Adipose tissue (tissue), 3 donors: ENCODE data around the gene AIDA. TPM values are rescaled to one million over a fixed set of nuclear protein-coding genes. Genes with fewer than 3 reads are reported as not detected.

ENCODE experiments used
- H3K27ac ChIP-seq: one replicate; pipeline ENCODE4 v1.5.1; 2013; ENCODE audit warnings: low read depth, low read length
- WGBS, 3 donors: extraction: QIAGEN DNeasy Blood & Tissue Kit; methylation state at CpG; one replicate each; pipeline ENCODE4 v1.1.7; 2013; 5-methylcytosine and 5-hydroxymethylcytosine counted together
- polyA plus RNA-seq, 3 donors: library from polyadenylated mRNA; stranded (reverse); fragments of 200-250 nt; gene quantifications; one replicate each; pipeline ENCODE4 v1.2.3, GENCODE V29; 2013
- donor health status: healthy with polysubstance abuse.
- donor health status: Bipolar disorder and iron deficiency.
- donor health status: healthy.

The AIDA gene
- polyA plus RNA-seq, 3 donors, result 22.9 to 121 (median 58.0) TPM

GRCh38 chr1:222657899-222658298, 54.4 kb downstream of the AIDA start:
- WGBS, 3 donors, result 49 to 93% (median 85%) methylated on average over 2 of the region's 2 CpGs
- H3K27ac ChIP-seq, result no peak overlapping the region

GRCh38 chr1:222656391-222657155, 55.7 kb downstream of the AIDA start:
- 93 to 100% (median 98%) methylated on average over 2 of the region's 2 CpGs for WGBS, 3 donors
- H3K27ac ChIP-seq, result no peak overlapping the region

DNA sequence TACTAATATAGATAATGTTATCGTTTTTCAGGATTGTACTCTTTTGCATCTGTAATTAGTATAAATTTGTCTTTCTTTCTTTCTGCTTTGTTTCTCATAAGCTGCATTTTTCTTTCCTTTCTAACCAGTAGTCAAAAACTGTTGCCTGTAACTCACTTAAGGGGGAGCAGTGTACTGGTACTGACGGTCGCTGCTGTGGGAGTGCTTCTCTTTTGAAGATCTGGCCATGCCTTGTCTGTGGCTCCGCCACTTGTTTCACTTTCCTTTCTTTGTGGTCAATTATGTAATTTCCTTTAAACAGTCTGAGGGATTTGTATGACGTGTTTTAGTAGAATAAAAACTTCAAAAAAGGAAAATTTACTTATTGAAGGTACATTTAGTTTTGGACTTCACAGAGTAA, 57.4 kb downstream of the AIDA start:
- H3K27ac ChIP-seq, result no peak overlapping the region
- WGBS, 3 donors, result 22 to 69% (median 31%) methylated on average over 5 of the region's 5 CpGs

DNA sequence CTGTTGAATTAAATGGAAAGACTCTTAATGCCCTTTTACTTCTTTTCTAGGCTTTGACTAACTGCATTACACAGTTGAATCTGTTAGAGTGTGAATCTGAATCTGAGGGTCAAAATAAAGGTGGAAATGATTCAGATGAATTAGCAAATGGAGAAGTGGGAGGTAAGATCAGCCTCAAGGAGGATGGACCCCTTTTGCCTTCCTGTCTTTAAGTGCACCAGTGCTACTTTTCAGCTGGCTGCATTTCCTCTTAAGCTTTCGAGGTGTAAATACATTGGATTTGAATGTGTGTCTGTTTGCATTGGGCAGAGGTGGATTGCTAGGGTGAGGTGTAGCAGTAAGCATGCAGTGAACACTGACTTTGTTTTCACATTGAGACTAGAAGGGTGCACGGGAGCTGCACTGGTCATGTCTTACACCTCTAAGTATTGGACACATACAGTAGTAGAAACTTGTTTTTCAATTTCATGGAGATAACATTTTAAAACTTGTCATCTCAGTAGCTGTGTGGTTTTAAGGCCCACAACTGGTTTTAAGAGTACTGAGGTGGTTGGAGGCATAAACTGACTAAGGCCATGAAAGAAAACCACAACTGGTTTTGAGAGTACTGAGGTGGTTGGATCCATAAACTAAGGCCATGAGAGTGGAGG, 59.0 kb downstream of the AIDA start:
- 66 to 95% (median 77%) methylated on average over 2 of the region's 2 CpGs for WGBS, 3 donors
- no peak overlapping the region for H3K27ac ChIP-seq

DNA sequence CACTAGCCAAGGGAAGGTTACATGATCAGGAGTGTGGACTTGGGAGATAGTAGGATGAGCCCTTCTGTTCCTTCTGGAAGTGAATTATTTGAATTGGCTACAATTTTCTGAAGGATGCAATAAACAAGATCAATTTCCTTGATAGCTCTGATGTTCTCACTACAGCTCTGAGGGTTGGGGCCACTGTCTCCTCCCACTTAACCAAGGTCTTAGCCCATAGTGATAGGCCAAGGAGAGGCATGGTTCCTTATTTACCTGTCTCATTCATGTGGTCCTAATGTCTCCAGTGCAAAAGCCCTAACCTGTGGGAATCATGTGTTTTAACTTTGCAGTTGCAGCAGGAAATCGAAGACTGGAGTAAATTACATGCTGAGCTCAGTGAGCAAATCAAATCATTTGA, 59.6 kb downstream of the AIDA start:
- H3K27ac ChIP-seq, result no peak overlapping the region
- 92 to 100% (median 95%) methylated on average over 1 of the region's 1 CpG for WGBS, 3 donors

GRCh38 chr1:222644636-222644980, 67.7 kb downstream of the AIDA start:
- 2% methylated on average over 5 of the region's 5 CpGs for WGBS, 3 donors
- no peak overlapping the region for H3K27ac ChIP-seq

DNA sequence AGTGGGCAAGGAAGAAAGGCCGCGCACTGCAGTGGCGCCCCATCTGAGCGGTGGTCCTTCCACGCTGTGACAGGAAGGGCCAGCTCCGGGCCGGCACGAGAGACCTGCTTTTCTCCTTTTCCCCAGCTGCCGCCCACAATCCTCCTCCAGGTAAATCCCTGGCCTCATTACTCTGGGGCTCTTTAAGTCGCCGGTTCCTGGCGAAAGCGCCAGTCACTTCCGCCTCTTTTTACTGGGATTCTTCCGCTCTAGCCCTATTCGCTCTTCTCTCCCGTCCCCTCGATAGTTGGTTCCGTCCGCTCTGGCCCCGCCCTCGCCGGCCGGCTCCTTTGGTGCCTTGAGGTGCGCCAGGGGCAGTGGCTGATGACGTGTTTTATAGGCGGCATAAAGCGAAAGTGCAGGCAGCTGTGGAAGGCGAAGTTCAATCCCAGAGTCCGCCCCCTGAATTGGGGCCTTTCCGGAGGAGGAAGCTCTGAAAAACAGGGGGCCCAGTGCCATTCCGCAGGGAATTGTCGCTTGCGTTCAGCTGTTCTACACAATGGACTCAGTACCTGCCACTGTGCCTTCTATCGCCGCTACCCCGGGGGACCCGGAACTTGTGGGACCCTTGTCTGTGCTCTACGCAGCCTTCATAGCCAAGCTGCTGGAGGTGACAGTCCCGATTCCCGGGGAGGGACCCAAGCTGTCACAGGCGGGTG, 68.2 kb downstream of the AIDA start:
- WGBS, 3 donors, result 0 to 1% (median 0%) methylated on average over 41 to 42 of the region's 42 CpGs
- peak overlapping the region; percentile 68 for H3K27ac ChIP-seq

DNA sequence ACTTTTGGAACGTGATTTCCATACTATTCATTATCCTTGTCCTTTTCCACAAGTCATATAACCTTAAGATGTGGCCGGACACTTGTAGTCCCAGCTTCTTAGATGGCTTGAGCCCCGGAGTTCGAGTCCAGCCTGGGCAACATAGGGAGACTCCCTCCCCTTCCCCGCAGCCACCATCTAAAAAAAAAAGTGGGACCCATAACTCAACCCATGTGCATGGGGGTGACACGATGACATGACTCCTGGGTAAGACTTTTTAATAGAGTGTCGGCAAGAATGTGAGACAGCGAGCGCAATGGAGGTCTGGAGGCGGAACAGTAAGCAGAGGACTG, 68.7 kb downstream of the AIDA start:
- WGBS, 3 donors, result 4 to 8% (median 8%) methylated on average over 10 of the region's 10 CpGs

GRCh38 chr1:222642468-222642867, 69.8 kb downstream of the AIDA start:
- WGBS, 3 donors, result 39 to 93% (median 78%) methylated on average over 1 of the region's 1 CpG
- H3K27ac ChIP-seq, result no peak overlapping the region

More for the DNA sequence above, 68.7 kb downstream of the AIDA start:
- H3K27ac ChIP-seq, result peak overlapping the region; percentile 40

- 53 to 82% (median 80%) methylated on average over 5 of the region's 5 CpGs for WGBS, 3 donors
- no peak overlapping the region for H3K27ac ChIP-seq
Measured at GRCh38 chr1:222641269-222641948, 70.9 kb downstream of the AIDA start.

- WGBS, 3 donors, result 41 to 46% (median 43%) methylated on average over 7 of the region's 7 CpGs
- no peak overlapping the region for H3K27ac ChIP-seq
Measured at GRCh38 chr1:222634180-222635013, 77.9 kb downstream of the AIDA start.

DNA sequence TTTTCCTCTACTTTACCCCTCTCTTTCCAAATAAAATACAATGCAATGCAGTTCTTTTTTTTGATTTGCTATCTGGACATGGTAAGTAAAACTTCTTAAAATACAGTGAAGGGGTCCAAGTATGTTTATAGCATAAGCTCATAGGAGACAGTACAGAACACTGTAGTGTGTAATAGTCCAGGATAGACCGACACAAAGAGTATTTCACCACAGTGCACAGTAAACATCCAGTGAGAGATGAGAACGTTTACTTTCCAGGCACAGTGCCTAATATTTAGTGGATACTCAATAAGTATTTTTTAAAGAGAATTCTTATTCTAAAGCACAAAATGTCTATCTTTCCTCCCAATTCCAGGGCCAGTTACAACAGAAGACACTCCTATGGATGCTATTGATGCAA, 79.5 kb downstream of the AIDA start:
- no peak overlapping the region for H3K27ac ChIP-seq
- WGBS, 3 donors, result 40 to 74% (median 72%) methylated on average over 2 of the region's 2 CpGs

GRCh38 chr1:222631611-222632208, 80.6 kb downstream of the AIDA start:
- H3K27ac ChIP-seq, result no peak overlapping the region
- WGBS, 3 donors, result 85 to 93% (median 88%) methylated on average over 3 of the region's 3 CpGs

- WGBS, 3 donors, result 87 to 92% (median 91%) methylated on average over 7 of the region's 7 CpGs
- H3K27ac ChIP-seq, result no peak overlapping the region
Measured at GRCh38 chr1:222629921-222630535, 82.3 kb downstream of the AIDA start.

GRCh38 chr1:222627232-222627631, 85.1 kb downstream of the AIDA start:
- no peak overlapping the region for H3K27ac ChIP-seq
- 47 to 74% (median 65%) methylated on average over 6 of the region's 6 CpGs for WGBS, 3 donors

DNA sequence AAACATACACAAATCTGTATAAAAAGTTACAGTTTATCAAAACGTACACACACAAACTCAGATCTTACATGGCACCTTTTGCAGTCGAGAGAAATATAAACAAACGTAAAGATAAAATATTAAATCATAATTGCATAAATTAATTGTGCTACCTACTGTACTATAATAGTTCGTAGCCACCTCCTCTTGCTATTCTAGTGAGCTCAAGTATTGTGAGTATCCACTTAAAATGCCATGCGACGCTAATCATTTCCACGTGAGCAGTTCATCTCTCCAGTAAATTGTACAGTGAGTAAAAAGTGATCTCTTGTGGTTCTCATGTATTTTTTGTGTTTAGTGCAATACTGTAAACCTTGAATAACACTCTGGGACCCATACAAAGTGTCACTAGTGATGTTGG, 88.1 kb downstream of the AIDA start:
- H3K27ac ChIP-seq, result no peak overlapping the region
- WGBS, 3 donors, result 92 to 96% (median 94%) methylated on average over 7 of the region's 7 CpGs

DNA sequence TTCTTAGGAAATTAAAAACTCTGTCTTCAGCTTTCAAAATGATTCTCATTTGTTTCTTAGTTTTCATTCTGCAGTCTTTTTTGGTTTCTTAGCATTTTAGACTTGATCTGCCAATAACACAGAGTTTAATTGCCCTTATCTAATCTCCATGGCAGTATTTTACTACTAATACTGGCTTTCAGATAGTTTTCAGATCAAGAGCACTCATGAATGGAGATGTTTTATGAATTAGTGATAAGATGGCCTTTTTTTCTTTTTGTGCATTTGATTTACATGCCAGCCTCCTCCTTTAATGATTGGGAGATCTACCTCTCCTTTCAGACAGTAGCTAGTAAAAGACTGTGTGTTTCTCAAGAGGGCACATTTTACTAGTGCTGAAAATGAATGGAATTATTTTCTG, 88.8 kb downstream of the AIDA start:
- no peak overlapping the region for H3K27ac ChIP-seq

GRCh38 chr1:222622765-222623164, 89.5 kb downstream of the AIDA start:
- H3K27ac ChIP-seq, result no peak overlapping the region
- 60 to 90% (median 84%) methylated on average over 5 of the region's 5 CpGs for WGBS, 3 donors
